ENCODE measurements around the gene GSK3B.
A peak's percentile ranks its signal among the peaks of the same experiment; 100 is the strongest.
"Not testable (repeated sequence)": the region's sequence is repeated elsewhere in the genome, so short reads cannot be mapped to it uniquely, and the experiment has no call there.

The GSK3B gene

DNA sequence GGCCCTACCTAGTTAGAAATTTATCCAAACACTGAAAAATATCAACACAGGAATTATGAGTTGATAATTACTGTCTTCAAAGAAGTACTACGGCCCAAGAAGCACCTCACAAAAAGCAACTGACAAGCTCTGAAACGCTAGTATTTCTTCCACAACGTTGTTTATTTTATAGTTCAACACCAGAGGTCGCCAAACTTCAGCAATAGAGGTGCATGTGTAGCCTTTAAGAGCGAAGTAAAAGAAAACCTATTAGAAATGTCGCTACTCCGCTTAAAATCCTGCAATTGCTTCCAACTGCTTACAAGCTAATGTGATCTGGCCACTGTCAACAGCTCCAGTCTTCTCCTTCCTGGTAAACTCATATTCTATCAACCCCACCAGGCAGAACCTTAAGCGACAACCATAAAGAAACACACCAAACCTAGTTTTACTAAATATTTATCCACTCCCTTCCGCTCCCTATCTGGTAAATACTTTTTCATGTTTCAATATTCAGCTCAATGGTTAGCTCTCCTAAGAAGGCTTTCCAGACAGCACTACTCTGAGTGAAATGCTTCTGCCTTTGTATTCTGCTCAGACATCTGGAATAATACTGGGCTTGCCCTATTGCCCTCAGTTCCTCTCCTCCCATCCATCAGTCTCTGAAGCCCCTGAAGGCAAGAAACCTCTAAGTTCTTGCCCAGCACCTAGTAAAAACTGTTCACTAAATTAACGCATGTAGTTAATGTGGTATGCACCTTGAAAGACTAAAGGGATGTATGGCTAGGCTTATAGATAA, 202.1 kb downstream of the GSK3B start:
- Histone ChIP-seq H2AK5ac (ENCODE audit: low read length) (no peak overlapping the region), H3K79me2 (ENCODE audit: control insufficient read depth, insufficient read depth, low read length) (no peaks in the 10 kb centered on the region), H3K18ac (ENCODE audit: low read length) (no peak overlapping the region), H4K5ac (ENCODE audit: low read length) (no peak overlapping the region), H3K9ac (ENCODE audit: low read length) (no peak overlapping the region), H3K4ac (ENCODE audit: low read depth, low read length) (no peak overlapping the region), H3K27me3 (ENCODE audit: insufficient read depth, low read length, poor library complexity) (no peaks in the 10 kb centered on the region), H2BK5ac (ENCODE audit: low read length) (no peak overlapping the region), H2BK120ac (ENCODE audit: low read depth, low read length) (no peak overlapping the region), H3K56ac (ENCODE audit: low read length) (no peak overlapping the region), H3K27ac (ENCODE audit: low read depth, low read length) (no peak overlapping the region), H3K4me3 (ENCODE audit: low read length) (no peak overlapping the region), H3K23ac (ENCODE audit: low read length) (no peak overlapping the region), H2BK15ac (replicated peaks; ENCODE audit: low read depth) (no peak overlapping the region), H3K79me1 (ENCODE audit: low read length) (no peaks in the 10 kb centered on the region), H3K4me2 (ENCODE audit: low read length) (no peak overlapping the region), H4K8ac (ENCODE audit: low read depth, low read length) (no peak overlapping the region), H3K36me3 (ENCODE audit: control insufficient read depth, insufficient read depth, low read length) (no peaks in the 10 kb centered on the region), H3K4me1 (ENCODE audit: control insufficient read depth, low read depth, low read length) (no peaks in the 10 kb centered on the region)
- 100% methylated on average over 1 of the region's 10 CpGs for WGBS (ENCODE audit: extremely low coverage, insufficient coverage, low lambda C conversion rate)
- DNase-seq, result peak; percentile 80

DNA sequence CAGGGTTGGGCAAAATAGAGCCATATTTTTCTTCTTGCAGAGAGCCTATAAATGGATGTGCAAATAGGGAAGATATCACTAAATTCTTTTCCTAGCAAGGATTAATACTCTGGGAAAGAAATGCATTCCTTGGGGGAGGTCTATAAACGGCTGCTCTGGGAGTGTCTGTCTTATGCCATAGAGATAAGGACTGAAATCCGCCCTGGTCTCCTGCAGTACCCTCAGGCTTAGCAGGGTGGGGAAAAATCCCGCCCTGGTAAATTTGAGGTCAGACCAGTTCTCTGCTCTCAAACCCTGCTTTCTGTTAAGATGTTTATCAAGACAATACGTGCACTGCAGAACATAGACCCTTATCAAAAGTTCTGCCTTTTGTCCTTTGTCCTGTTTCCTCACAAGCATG, 205.6 kb downstream of the GSK3B start:
- not testable (repeated sequence) for H3K27me3 ChIP-seq (ENCODE audit: insufficient read depth, low read length, poor library complexity); H3K79me2 ChIP-seq (ENCODE audit: control insufficient read depth, insufficient read depth, low read length); H3K18ac ChIP-seq (ENCODE audit: low read length); H3K4me3 ChIP-seq (ENCODE audit: low read length); H3K23ac ChIP-seq (ENCODE audit: low read length); H3K4ac ChIP-seq (ENCODE audit: low read depth, low read length); H3K27ac ChIP-seq (ENCODE audit: low read depth, low read length); H2BK5ac ChIP-seq (ENCODE audit: low read length); H3K4me1 ChIP-seq (ENCODE audit: control insufficient read depth, low read depth, low read length); H3K36me3 ChIP-seq (ENCODE audit: control insufficient read depth, insufficient read depth, low read length); H2BK15ac ChIP-seq (replicated peaks; ENCODE audit: low read depth); H3K9ac ChIP-seq (ENCODE audit: low read length); H2AK5ac ChIP-seq (ENCODE audit: low read length); H4K8ac ChIP-seq (ENCODE audit: low read depth, low read length); H3K56ac ChIP-seq (ENCODE audit: low read length); H2BK120ac ChIP-seq (ENCODE audit: low read depth, low read length); H4K5ac ChIP-seq (ENCODE audit: low read length); H3K4me2 ChIP-seq (ENCODE audit: low read length); H3K79me1 ChIP-seq (ENCODE audit: low read length)
- DNase-seq, result peak; percentile 21
- WGBS (ENCODE audit: extremely low coverage, insufficient coverage, low lambda C conversion rate), result no CpG with 5 or more reads among the region's 4 CpGs

DNA sequence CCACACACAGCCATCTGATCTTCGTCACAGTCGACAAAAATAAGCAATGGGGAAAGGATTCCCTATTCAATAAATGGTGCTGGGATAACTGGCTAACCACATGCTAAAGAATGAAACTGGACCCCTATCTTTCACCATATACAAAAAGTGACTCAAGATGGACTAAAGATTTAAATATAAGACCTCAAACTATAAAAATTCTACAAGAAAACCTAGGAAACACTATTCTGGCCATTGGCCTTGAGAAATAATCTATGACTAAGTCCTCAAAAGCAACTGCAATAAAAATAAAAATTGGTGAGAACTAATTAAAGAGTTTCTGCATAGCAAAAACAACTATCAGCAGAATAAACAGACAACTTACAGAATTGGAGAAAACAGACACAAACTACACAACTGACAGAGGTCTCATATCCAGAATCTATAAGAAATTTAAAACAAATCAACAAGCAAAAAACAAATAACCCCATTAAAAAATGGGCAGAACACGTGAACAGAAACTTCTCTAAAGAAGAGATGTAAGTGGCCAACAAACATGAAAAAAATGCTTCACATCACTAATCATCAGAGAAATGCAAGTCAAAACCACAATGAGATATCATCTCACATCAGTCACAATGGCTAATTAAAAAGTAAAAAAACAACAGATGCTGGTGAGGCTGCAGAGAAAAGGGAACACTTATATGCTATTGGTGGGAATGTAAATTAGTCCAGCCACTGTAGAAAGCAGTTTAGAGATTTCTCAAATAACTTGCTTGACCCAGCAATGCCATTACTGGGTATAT, 208.3 kb downstream of the GSK3B start:
- Histone ChIP-seq H2BK120ac (ENCODE audit: low read depth, low read length) (no peak overlapping the region), H3K27me3 (ENCODE audit: insufficient read depth, low read length, poor library complexity) (no peaks in the 10 kb centered on the region), H3K9ac (ENCODE audit: low read length) (no peak overlapping the region), H2BK5ac (ENCODE audit: low read length) (no peak overlapping the region), H2BK15ac (replicated peaks; ENCODE audit: low read depth) (no peak overlapping the region), H4K5ac (ENCODE audit: low read length) (no peak overlapping the region), H3K18ac (ENCODE audit: low read length) (no peak overlapping the region), H3K27ac (ENCODE audit: low read depth, low read length) (no peak overlapping the region), H3K4me2 (ENCODE audit: low read length) (no peak overlapping the region), H3K23ac (ENCODE audit: low read length) (no peak overlapping the region), H3K4me1 (ENCODE audit: control insufficient read depth, low read depth, low read length) (no peaks in the 10 kb centered on the region), H4K8ac (ENCODE audit: low read depth, low read length) (no peak overlapping the region), H3K4ac (ENCODE audit: low read depth, low read length) (no peak overlapping the region), H3K36me3 (ENCODE audit: control insufficient read depth, insufficient read depth, low read length) (no peaks in the 10 kb centered on the region), H3K79me1 (ENCODE audit: low read length) (no peaks in the 10 kb centered on the region), H2AK5ac (ENCODE audit: low read length) (no peak overlapping the region), H3K56ac (ENCODE audit: low read length) (no peak overlapping the region), H3K79me2 (ENCODE audit: control insufficient read depth, insufficient read depth, low read length) (no peaks in the 10 kb centered on the region), H3K4me3 (ENCODE audit: low read length) (no peak overlapping the region)
- no peak for DNase-seq
- whole genome bisulfite sequencing (ENCODE audit: extremely low coverage, insufficient coverage, low lambda C conversion rate), result no CpG with 5 or more reads among the region's 3 CpGs

DNA sequence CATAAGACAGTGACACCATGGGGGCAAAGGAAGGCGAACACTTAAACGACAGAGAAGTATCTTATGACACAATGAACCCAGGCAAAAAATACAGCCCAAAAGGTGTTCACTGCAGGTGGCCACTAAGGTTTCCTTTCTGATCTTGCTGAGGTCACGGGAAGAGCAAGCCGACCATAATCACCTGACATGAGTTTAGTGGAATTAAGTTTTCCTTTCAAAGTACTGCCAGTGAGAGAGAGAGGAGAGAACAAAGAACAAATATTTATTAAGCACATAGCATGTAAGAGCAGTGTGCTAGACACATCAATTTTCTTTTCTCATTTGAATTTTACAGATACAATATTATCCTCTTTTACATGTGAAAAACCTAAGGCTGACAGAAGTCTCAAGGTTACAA, 210.1 kb downstream of the GSK3B start:
- Histone ChIP-seq H3K27me3 (ENCODE audit: insufficient read depth, low read length, poor library complexity) (no peaks in the 10 kb centered on the region), H3K4me1 (ENCODE audit: control insufficient read depth, low read depth, low read length) (no peaks in the 10 kb centered on the region), H4K5ac (ENCODE audit: low read length) (no peak overlapping the region), H2AK5ac (ENCODE audit: low read length) (no peak overlapping the region), H2BK15ac (replicated peaks; ENCODE audit: low read depth) (no peak overlapping the region), H3K27ac (ENCODE audit: low read depth, low read length) (no peak overlapping the region), H3K4ac (ENCODE audit: low read depth, low read length) (no peak overlapping the region), H3K23ac (ENCODE audit: low read length) (no peak overlapping the region), H3K79me1 (ENCODE audit: low read length) (no peaks in the 10 kb centered on the region), H3K36me3 (ENCODE audit: control insufficient read depth, insufficient read depth, low read length) (no peaks in the 10 kb centered on the region), H3K18ac (ENCODE audit: low read length) (no peak overlapping the region), H2BK120ac (ENCODE audit: low read depth, low read length) (no peak overlapping the region), H3K56ac (ENCODE audit: low read length) (no peak overlapping the region), H3K4me3 (ENCODE audit: low read length) (no peak overlapping the region), H3K4me2 (ENCODE audit: low read length) (no peak overlapping the region), H3K9ac (ENCODE audit: low read length) (no peak overlapping the region), H4K8ac (ENCODE audit: low read depth, low read length) (no peak overlapping the region), H2BK5ac (ENCODE audit: low read length) (no peak overlapping the region), H3K79me2 (ENCODE audit: control insufficient read depth, insufficient read depth, low read length) (no peaks in the 10 kb centered on the region)
- WGBS (ENCODE audit: extremely low coverage, insufficient coverage, low lambda C conversion rate), result no CpG with 5 or more reads among the region's 4 CpGs
- DNase-seq, result no peak

DNA sequence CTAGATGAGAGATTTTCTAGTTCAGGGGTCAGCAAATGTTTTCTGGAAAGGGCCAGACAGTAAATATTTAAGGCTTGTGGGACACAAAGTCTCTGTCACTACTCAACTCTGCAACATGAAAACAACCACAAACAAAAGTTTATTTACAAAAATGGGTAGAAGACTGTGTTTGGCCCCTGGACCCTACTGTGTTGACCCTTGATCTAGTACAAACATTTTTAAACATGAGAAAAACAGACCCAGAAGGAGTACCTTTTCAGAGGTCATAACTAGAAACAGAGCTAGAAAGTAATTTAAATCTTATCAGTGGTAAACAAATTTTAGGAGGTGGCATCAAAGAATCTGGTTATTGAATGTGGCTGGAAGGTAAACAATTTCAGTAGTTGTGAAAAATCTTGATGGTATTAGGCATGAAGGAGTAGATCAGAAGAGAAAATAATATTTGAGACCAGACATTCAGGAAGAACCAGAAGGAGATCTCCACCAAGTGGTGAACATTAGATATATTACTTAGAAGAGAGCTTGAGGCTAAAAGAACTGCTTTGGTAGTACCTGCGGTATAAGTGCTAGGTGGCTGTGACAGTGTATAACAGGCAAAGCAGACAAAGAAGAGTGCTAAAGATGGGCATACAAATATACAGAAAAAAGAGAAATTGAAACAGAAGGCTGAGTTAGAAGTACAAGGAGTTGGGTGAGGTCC, 210.6 kb downstream of the GSK3B start:
- H3K36me3 ChIP-seq (ENCODE audit: control insufficient read depth, insufficient read depth, low read length), result no peaks in the 10 kb centered on the region
- no peaks in the 10 kb centered on the region for H3K79me2 ChIP-seq (ENCODE audit: control insufficient read depth, insufficient read depth, low read length)
- no CpG with 5 or more reads among the region's 1 CpG for WGBS (ENCODE audit: extremely low coverage, insufficient coverage, low lambda C conversion rate)
- H3K4me2 ChIP-seq (ENCODE audit: low read length), result no peak overlapping the region
- no peak overlapping the region for H4K5ac ChIP-seq (ENCODE audit: low read length)
- H2AK5ac ChIP-seq (ENCODE audit: low read length), result no peak overlapping the region
- no peaks in the 10 kb centered on the region for H3K27me3 ChIP-seq (ENCODE audit: insufficient read depth, low read length, poor library complexity)
- no peak overlapping the region for H2BK120ac ChIP-seq (ENCODE audit: low read depth, low read length)
- no peak overlapping the region for H3K9ac ChIP-seq (ENCODE audit: low read length)
- no peaks in the 10 kb centered on the region for H3K79me1 ChIP-seq (ENCODE audit: low read length)
- H3K4ac ChIP-seq (ENCODE audit: low read depth, low read length), result no peak overlapping the region
- no peak overlapping the region for H3K4me3 ChIP-seq (ENCODE audit: low read length)
- H2BK5ac ChIP-seq (ENCODE audit: low read length), result no peak overlapping the region
- no peak overlapping the region for H3K27ac ChIP-seq (ENCODE audit: low read depth, low read length)
- no peak overlapping the region for H4K8ac ChIP-seq (ENCODE audit: low read depth, low read length)
- no peak overlapping the region for H3K18ac ChIP-seq (ENCODE audit: low read length)
- no peak overlapping the region for H2BK15ac ChIP-seq (replicated peaks; ENCODE audit: low read depth)
- no peaks in the 10 kb centered on the region for H3K4me1 ChIP-seq (ENCODE audit: control insufficient read depth, low read depth, low read length)
- H3K23ac ChIP-seq (ENCODE audit: low read length), result no peak overlapping the region
- no peak overlapping the region for H3K56ac ChIP-seq (ENCODE audit: low read length)
- DNase-seq, result no peak
